CD4-positive, alpha-beta T cell (primary cell): ENCODE data around the gene NFIA. TPM values are rescaled to one million over a fixed set of nuclear protein-coding genes. Genes with fewer than 3 reads are reported as not detected.

Experiments used
- ATAC-seq: fragments of 200-7000 bp; cut with Tn5 transposase; one replicate; pipeline ENCODE4 v1.10.0; 2022; ENCODE audit warnings: mild to moderate bottlenecking; ENCODE audit not compliant: poor library complexity
- CTCF ChIA-PET: fragments of 350-600 bp; sonication (Branson Sonifier 250); formaldehyde crosslinking; loops from one replicate; lab custom pipeline; 2021; ENCODE audit warnings: antibody characterized with exemption, inconsistent platforms; lab: Charles Lee
- POLR2A ChIA-PET: fragments of 350-600 bp; sonication (Branson Sonifier 250); formaldehyde crosslinking; loops from one replicate; lab custom pipeline; 2021; ENCODE audit warnings: antibody characterized with exemption, inconsistent platforms; lab: Charles Lee
- DNase-seq, 14 experiments: peaks; one replicate each; pipeline ENCODE4 v3.0.0-alpha.2; 2013 to 2020; ENCODE audit warnings: mixed read lengths in 2 of 14
- H3K27ac ChIP-seq, 2 donors: one replicate each; pipeline versions ENCODE4 v1.5.1 to v1.7.0; 2013; ENCODE audit warnings: low read length in 2 of 2, low read depth in 1 of 2, mild to moderate bottlenecking in 1 of 2
- H3K27me3 ChIP-seq, 2 experiments: 1 replicate in 1 of 2; 2 replicates in 1 of 2; pipeline versions ENCODE4 v1.6.1 to v1.7.0; 2013; ENCODE audit warnings: low read length in 2 of 2, control low read depth in 1 of 2, mild to moderate bottlenecking in 1 of 2, moderate library complexity in 1 of 2; ENCODE audit not compliant: insufficient read depth in 2 of 2, control insufficient read depth in 1 of 2
- H3K36me3 ChIP-seq: one replicate; pipeline ENCODE4 v1.6.1; 2013; ENCODE audit warnings: low read length, control low read depth; ENCODE audit not compliant: insufficient read depth
- H3K4me1 ChIP-seq: one replicate; pipeline ENCODE4 v1.6.1; 2013; ENCODE audit warnings: low read length, control low read depth; ENCODE audit not compliant: insufficient read depth
- H3K4me3 ChIP-seq: one replicate; pipeline ENCODE4 v1.5.1; 2013; ENCODE audit warnings: mild to moderate bottlenecking, low read length, moderate library complexity
- H3K9me3 ChIP-seq, 2 experiments: 1 replicate in 1 of 2; 2 replicates in 1 of 2; pipeline versions ENCODE4 v1.6.1 to v1.7.0; 2013; ENCODE audit warnings: low read length in 2 of 2, mild to moderate bottlenecking in 2 of 2, control low read depth in 1 of 2, moderate library complexity in 1 of 2; ENCODE audit not compliant: control insufficient read depth in 1 of 2, insufficient read depth in 1 of 2
- H3K27ac Mint-ChIP-seq: one replicate; pipeline ENCODE4 v1.8.0; 2020; ENCODE audit warnings: mixed read lengths
- H3K27me3 Mint-ChIP-seq: one replicate; pipeline ENCODE4 v1.8.0; 2021; ENCODE audit warnings: mixed read lengths
- H3K36me3 Mint-ChIP-seq: one replicate; pipeline ENCODE4 v1.8.0; 2021; ENCODE audit warnings: low read depth, mixed read lengths
- H3K4me1 Mint-ChIP-seq: one replicate; pipeline ENCODE4 v1.8.0; 2021; ENCODE audit warnings: low read depth, mixed read lengths
- H3K4me3 Mint-ChIP-seq: one replicate; pipeline ENCODE4 v1.8.0; 2020; ENCODE audit warnings: mild to moderate bottlenecking, mixed read lengths
- H3K9me3 Mint-ChIP-seq: one replicate; pipeline ENCODE4 v1.8.0; 2020; ENCODE audit warnings: mixed read lengths
- CTCF ChIP-seq: fragments of 200-600 bp; IDR thresholded peaks from one replicate; pipeline ENCODE4 v1.8.0; 2022; ENCODE audit warnings: antibody characterized with exemption, mild to moderate bottlenecking
- intact Hi-C, 2 experiments: fragments of 100-400 bp; cut with DNase I in 1 of 2; cut with micrococcal nuclease in 1 of 2; formaldehyde crosslinking; loops; one replicate each; pipeline versions ENCODE4 v1.15.1 to v1.9.0; 2023 to 2025; cut with DNase I, micrococcal nuclease
- total RNA-seq, 174 experiments: library from RNA in 2 of 174; stranded (reverse) in 2 of 174; gene quantifications; one replicate each; pipeline ENCODE4 v1.2.3 and lab custom pipeline; 2021 to 2026

NFIA gene
- total RNA-seq, 2 experiments from 2014 or later = 4.8 to 5.9 TPM

DNA sequence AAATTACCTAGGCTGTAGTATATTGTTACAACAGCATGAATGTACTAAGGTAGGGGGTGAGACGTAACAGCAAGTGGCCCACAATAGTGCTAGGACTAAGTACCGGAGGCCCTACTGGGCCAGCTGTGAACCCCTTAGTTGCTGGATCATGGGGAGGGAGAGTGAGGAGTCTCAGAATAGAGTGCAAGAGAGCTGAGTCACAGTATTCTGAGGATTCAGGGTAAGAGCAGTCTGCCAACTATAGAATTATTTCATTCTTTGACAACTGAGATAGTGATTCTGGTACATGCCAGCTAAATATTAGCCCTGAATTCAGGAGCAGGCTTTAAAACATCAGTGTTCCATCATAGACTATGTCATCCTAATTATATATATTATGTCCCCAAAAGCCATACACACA, 423.9 kb downstream of the NFIA start:
- no peak for ATAC-seq
- Histone ChIP-seq H3K9me3 (no peaks in the 10 kb centered on the region), H3K27ac (no peak overlapping the region), H3K4me3 (no peak overlapping the region), H3K36me3 (no peaks in the 10 kb centered on the region), H3K27me3 (peaks cover 0 to 4% of the 10 kb centered on the region in 2 experiments), H3K4me1 (no peaks in the 10 kb centered on the region)
- H3K4me1 Mint-ChIP-seq = no peaks in the 10 kb centered on the region
- peaks cover 10% of the 10 kb centered on the region for H3K27me3 Mint-ChIP-seq
- no peak overlapping the region for H3K4me3 Mint-ChIP-seq
- TF ChIP-seq CTCF = no peak
- H3K27ac Mint-ChIP-seq = no peak overlapping the region
- intact Hi-C loops = no loop called here
- peaks cover 6% of the 10 kb centered on the region for H3K9me3 Mint-ChIP-seq
- POLR2A ChIA-PET = no interaction called here
- DNase-seq = no peak
- no peaks in the 10 kb centered on the region for H3K36me3 Mint-ChIP-seq
- CTCF ChIA-PET = interaction anchor here (0.7 kb wide), 2 partner anchors 50 to 914 kb away, joined by 3 to 4 read pairs; no protein-coding TSS in a partner anchor

GRCh38 chr1:61506944-61507500, 424.7 kb downstream of the NFIA start:
- no peak for ATAC-seq

More at GRCh38 chr1:61506944-61507500, 424.7 kb downstream of the NFIA start:
- Histone ChIP-seq H3K4me3 (no peak overlapping the region), H3K36me3 (no peaks in the 10 kb centered on the region), H3K27me3 (peaks cover 0 to 4% of the 10 kb centered on the region in 2 experiments), H3K4me1 (no peaks in the 10 kb centered on the region), H3K9me3 (no peaks in the 10 kb centered on the region), H3K27ac (no peak overlapping the region)
- ChIA-PET CTCF (interaction anchor here (0.6 to 0.7 kb wide), 2 partner anchors 51 to 82 kb away, joined by 3 read pairs; no protein-coding TSS in a partner anchor), POLR2A (no interaction called here)
- TF ChIP-seq CTCF = no peak
- no peak for DNase-seq
- Mint-ChIP-seq H3K4me1 (no peaks in the 10 kb centered on the region), H3K9me3 (peaks cover 6% of the 10 kb centered on the region), H3K4me3 (no peak overlapping the region), H3K36me3 (no peaks in the 10 kb centered on the region), H3K27me3 (peaks cover 10% of the 10 kb centered on the region), H3K27ac (no peak overlapping the region)
- intact Hi-C loops = no loop called here
